Lower leg skin (tissue), 4 donors: Measurements from ENCODE around the gene ADGRA1. TPM values are rescaled to one million over a fixed set of nuclear protein-coding genes. Genes with fewer than 3 reads are reported as not detected.
A peak's percentile ranks its signal among the peaks of the same experiment; 100 is the strongest.

ENCODE experiments used
- DNase-seq, 2 donors: peaks; one replicate each; pipeline ENCODE4 v3.0.0-alpha.2; 2019; ENCODE audit warnings: low spot score in 2 of 2
- H3K4me3 ChIP-seq: fragments of 200-600 bp; sonication (generic); 2 replicates; pipeline ENCODE4 v1.5.1; 2017; ENCODE audit warnings: mild to moderate bottlenecking, low read depth; ENCODE audit not compliant: poor library complexity, severe bottlenecking
- POLR2A ChIP-seq, 2 donors: fragments of 450-650 bp; IDR thresholded peaks; one replicate each; pipeline ENCODE4 v1.6.1; 2016 to 2017; ENCODE audit warnings: antibody characterized with exemption in 2 of 2, mild to moderate bottlenecking in 1 of 2, moderate library complexity in 1 of 2
- WGBS, 2 donors: methylation state at CpG; one replicate each; pipeline ENCODE4 v1.1.5; 2018; 5-methylcytosine and 5-hydroxymethylcytosine counted together
- intact Hi-C: fragments of 100-400 bp; cut with DNase I; formaldehyde crosslinking; loops from one replicate; pipeline ENCODE4 v1.15.0; 2023; ENCODE audit warnings: low total_unique reads
- total RNA-seq, 4 donors: library from RNA; depleted of rRNA; stranded (reverse); fragments of >200 nt; gene quantifications; one replicate each; pipeline ENCODE4 v1.1.0, GENCODE V29; 2016
- TF ChIP-seq, protein P1 (sequence below), 3 donors: fragments of 450-650 bp; IDR thresholded peaks; one replicate each; pipeline ENCODE4 v1.5.1; 2016; ENCODE audit warnings: antibody characterized with exemption in 3 of 3, mild to moderate bottlenecking in 3 of 3, moderate library complexity in 2 of 3

ADGRA1 gene
- total RNA-seq, 4 donors from 2014 or later, result not detected

GRCh38 chr10:133158756-133159610 is 71.3 kb downstream of the ADGRA1 start:
- intact Hi-C loops, result no loop called here

GRCh38 chr10:133159611-133159949 is 71.9 kb downstream of the ADGRA1 start:
- WGBS, 2 donors, result 5 to 13% methylated on average over 10 to 14 of the region's 18 CpGs
- peak in 1 of 2 donors; percentile 78 for DNase-seq
- intact Hi-C loops, result no loop called here
- H3K4me3 ChIP-seq, result no peak overlapping the region
- TF ChIP-seq, protein P1, sequence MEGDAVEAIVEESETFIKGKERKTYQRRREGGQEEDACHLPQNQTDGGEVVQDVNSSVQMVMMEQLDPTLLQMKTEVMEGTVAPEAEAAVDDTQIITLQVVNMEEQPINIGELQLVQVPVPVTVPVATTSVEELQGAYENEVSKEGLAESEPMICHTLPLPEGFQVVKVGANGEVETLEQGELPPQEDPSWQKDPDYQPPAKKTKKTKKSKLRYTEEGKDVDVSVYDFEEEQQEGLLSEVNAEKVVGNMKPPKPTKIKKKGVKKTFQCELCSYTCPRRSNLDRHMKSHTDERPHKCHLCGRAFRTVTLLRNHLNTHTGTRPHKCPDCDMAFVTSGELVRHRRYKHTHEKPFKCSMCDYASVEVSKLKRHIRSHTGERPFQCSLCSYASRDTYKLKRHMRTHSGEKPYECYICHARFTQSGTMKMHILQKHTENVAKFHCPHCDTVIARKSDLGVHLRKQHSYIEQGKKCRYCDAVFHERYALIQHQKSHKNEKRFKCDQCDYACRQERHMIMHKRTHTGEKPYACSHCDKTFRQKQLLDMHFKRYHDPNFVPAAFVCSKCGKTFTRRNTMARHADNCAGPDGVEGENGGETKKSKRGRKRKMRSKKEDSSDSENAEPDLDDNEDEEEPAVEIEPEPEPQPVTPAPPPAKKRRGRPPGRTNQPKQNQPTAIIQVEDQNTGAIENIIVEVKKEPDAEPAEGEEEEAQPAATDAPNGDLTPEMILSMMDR (IDR thresholded peaks at IDR 0.05), result no peak
- TF ChIP-seq POLR2A (IDR thresholded peaks at IDR 0.05), result no peak

More at GRCh38 chr10:133158756-133159610, 71.3 kb downstream of the ADGRA1 start:
- H3K4me3 ChIP-seq, result no peak overlapping the region
- 34 to 44% methylated on average over 21 to 23 of the region's 23 CpGs for WGBS, 2 donors
- TF ChIP-seq, protein P1 (IDR thresholded peaks at IDR 0.05), result no peak
- TF ChIP-seq POLR2A (IDR thresholded peaks at IDR 0.05), result no peak
- DNase-seq, result peak in 1 of 2 donors; percentile 83

DNA sequence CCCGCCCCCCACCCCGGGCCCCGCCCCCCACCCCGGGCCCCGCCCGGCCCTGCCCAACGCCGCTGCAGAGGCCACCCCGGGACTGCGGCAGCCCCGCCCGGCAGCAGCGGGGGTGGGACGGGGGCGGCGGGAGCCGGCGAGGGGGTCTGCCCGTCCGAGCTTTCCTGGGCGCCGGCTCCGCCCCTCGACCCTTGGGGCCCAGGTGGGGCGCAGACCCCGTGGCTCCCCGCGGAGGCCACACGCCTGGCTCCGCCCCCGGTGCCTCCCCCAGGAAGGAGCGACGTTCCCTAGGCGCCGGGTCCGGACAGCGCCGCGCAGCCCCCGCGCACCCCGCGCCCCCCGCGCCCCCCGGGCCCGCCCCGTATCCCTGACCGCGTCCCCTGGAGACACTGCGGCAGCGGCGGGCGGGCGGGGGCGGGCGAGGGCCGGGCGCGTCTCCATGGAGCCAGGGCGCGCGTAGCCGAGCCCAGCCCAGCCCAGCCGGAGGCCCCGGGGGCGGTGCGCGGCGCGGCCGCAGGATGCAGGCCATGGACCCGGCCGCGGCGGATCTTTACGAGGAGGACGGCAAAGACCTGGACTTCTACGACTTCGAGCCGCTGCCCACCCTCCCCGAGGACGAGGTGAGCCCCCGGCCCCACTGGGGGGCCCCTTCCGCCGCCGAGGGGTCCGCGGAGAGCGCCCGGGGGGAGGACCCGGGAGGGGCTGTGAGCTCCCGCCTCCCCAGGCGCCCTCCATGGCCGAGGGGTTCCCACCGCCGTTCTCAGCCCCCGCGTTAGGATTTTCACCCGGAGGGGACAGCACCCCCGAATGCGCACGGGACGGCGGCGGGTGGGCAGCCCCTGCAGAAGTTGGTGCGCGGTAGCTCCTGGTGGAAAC is 72.5 kb downstream of the ADGRA1 start, which contains the start of gene KNDC1:
Gene KNDC1, plus strand, starts transcription at position 270 of the 876 bp plus-strand sequence. Its CDS starts 249 bp downstream, at position 519.
- 0 to 1% methylated on average over 5 to 25 of the region's 108 CpGs for WGBS, 2 donors
- no peak within 1 kb of the TSS for H3K4me3 ChIP-seq
- DNase-seq, result peak in 1 of 2 donors; percentile 70
- TF ChIP-seq, protein P1 (IDR thresholded peaks at IDR 0.05), result no peak
- TF ChIP-seq POLR2A (IDR thresholded peaks at IDR 0.05), result no peak
- intact Hi-C loops, result no loop called here

DNA sequence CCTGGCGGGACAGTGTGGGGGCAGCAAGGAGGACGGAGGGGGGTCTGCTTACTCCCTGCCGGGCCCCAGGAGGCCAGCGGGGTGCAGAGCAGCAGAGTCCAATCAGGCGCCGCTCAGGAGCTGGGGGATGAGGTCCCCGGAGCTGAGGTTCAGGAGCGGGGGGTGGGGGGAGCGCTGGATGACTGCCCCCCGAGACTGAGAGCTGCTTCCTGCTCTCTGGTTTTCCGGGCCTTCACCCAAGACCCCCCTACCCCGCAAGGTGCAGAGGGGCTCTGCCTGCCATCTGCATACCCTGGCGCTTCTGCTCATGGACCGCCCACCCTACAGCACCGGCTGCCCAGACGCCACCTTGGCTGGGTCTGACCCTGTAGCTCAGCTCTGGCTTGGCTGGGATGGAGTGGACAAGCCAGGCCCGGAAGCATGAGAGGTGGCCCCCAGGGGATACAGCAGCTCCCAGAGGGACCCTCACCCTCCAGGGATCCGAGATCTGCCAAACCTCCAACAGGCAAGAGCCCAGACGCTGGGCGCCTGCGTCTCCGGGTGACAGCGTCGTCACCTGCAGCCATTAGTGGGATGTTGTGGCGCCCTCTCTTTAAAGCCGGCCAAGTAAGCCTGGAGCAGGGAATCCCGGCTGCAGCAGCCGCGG is 73.2 kb downstream of the ADGRA1 start:
- H3K4me3 ChIP-seq, result no peak overlapping the region
- peak in 1 of 2 donors; percentile 53 for DNase-seq
- WGBS, 2 donors, result 4 to 9% methylated on average over 20 to 27 of the region's 29 CpGs
- intact Hi-C loops, result no loop called here
- TF ChIP-seq, protein P1 (IDR thresholded peaks at IDR 0.05), result no peak
- TF ChIP-seq POLR2A (IDR thresholded peaks at IDR 0.05), result no peak

DNA sequence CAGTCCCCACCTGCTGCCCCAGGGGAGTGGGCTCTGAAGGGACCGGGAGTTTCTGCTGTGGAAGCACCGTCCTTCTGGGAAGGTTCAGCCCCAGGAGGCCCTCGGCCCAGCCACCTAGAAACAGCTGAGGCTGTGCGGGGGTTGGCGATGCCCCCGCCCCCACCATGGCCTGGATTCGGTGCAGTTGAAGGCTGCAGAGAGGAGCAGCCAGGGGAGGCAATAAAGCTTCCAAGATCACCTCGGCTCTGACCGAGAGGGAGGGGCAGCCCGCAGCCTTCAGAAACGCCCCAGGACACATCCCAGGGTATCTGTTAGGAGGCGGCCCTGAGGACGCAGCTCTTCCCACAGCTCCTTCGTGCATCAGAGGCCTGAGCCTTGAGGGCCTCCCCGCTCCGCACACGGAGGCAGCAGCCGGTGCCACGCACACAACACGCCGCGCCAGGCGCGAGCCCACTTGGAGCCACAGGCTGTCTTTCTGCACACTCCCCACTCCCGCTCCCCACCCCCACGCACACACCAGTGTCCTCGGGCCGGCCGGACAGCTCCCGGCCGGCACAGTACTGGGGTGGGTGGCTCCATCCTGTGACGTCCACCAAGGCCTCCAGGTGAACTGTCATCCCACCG is 73.9 kb downstream of the ADGRA1 start:
- 59 to 80% methylated on average over 20 to 23 of the region's 33 CpGs for WGBS, 2 donors
- TF ChIP-seq, protein P1 (IDR thresholded peaks at IDR 0.05), result no peak
- no peak for TF ChIP-seq POLR2A (IDR thresholded peaks at IDR 0.05)
- intact Hi-C loops, result no loop called here
- H3K4me3 ChIP-seq, result no peak overlapping the region
- DNase-seq, result no peak
